Measurements from ENCODE around the gene CPZ.

- TF ChIP-seq POLR2A (IDR thresholded peaks at IDR 0.05; ENCODE audit: low read depth, low read length) (no peak), USF1 (IDR thresholded peaks at IDR 0.05; ENCODE audit: borderline replicate concordance, extremely low read length, insufficient read depth, low read depth, low read length) (no peak), ZZZ3 (IDR thresholded peaks at IDR 0.05; ENCODE audit: control insufficient read depth, insufficient read length, low read depth) (no peak), MAX (IDR thresholded peaks at IDR 0.05; ENCODE audit: low read depth, low read length) (no peak), CTCF (IDR thresholded peaks at IDR 0.05 in 2 of 3, conservative IDR thresholded peaks at IDR 0.05 in 1 of 3; ENCODE audit: control insufficient read depth in 2 of 3, extremely low read depth in 1 of 3, insufficient read depth in 1 of 3, low read depth in 3 of 3, low read length in 3 of 3) (no peak), NFYA (IDR thresholded peaks at IDR 0.05; ENCODE audit: borderline replicate concordance, low read depth, low read length) (no peak), ZNF207 (IDR thresholded peaks at IDR 0.05; ENCODE audit: borderline replicate concordance) (no peak), ZBTB40 (IDR thresholded peaks at IDR 0.05; ENCODE audit: borderline replicate concordance) (no peak), SIN3A (IDR thresholded peaks at IDR 0.05; ENCODE audit: low read depth, low read length) (no peak), IKZF2 (IDR thresholded peaks at IDR 0.05) (no peak), CREB1 (IDR thresholded peaks at IDR 0.05; ENCODE audit: low read depth) (no peak), CEBPB (IDR thresholded peaks at IDR 0.05; ENCODE audit: borderline replicate concordance in 1 of 2, low read depth in 2 of 2, low read length in 2 of 2) (no peak)
These were observed 24.4 kb upstream of the CPZ start for GRCh38 chr4:8568068-8568668.

Data from GM12878 (cell line).